Smooth muscle cell (in vitro differentiated cells): ENCODE measurements around the gene HLCS. TPM values are rescaled to one million over a fixed set of nuclear protein-coding genes. Genes with fewer than 3 reads are reported as not detected.
A peak's percentile ranks its signal among the peaks of the same experiment; 100 is the strongest.

Experiments
- DNase-seq: peaks from one replicate; lab custom pipeline; 2025; ENCODE audit not compliant: unreplicated experiment; lab: John Stamatoyannopoulos, UW
- H2AFZ ChIP-seq: fragments of 200-600 bp; sonication (generic); 2 replicates; pipeline ENCODE4 v1.6.0; 2016; ENCODE audit warnings: antibody characterized with exemption, low read depth, mild to moderate bottlenecking
- H3F3A ChIP-seq: fragments of 200-600 bp; sonication (generic); 2 replicates; pipeline ENCODE4 v1.6.0; 2017; ENCODE audit warnings: antibody characterized with exemption, low read depth
- H3K27ac ChIP-seq: fragments of 200-600 bp; sonication (generic); 2 replicates; pipeline ENCODE4 v1.5.1; 2016; ENCODE audit warnings: low read depth, mild to moderate bottlenecking
- H3K27me3 ChIP-seq: fragments of 200-600 bp; sonication (generic); 2 replicates; pipeline ENCODE4 v1.6.1; 2016; ENCODE audit warnings: low read depth, mild to moderate bottlenecking
- H3K36me3 ChIP-seq: fragments of 200-600 bp; sonication (generic); 2 replicates; pipeline ENCODE4 v1.5.1; 2016; ENCODE audit warnings: low read depth
- H3K4me1 ChIP-seq: fragments of 200-600 bp; sonication (generic); 2 replicates; pipeline ENCODE4 v1.5.1; 2016; ENCODE audit warnings: low read depth
- H3K4me2 ChIP-seq: fragments of 200-600 bp; sonication (generic); 2 replicates; pipeline ENCODE4 v1.6.0; 2016; ENCODE audit warnings: mild to moderate bottlenecking
- H3K4me3 ChIP-seq: fragments of 200-600 bp; sonication (generic); 2 replicates; pipeline ENCODE4 v1.5.1; 2016; ENCODE audit warnings: mild to moderate bottlenecking
- H3K79me2 ChIP-seq: fragments of 200-600 bp; sonication (generic); 2 replicates; pipeline ENCODE4 v1.6.0; 2016; ENCODE audit warnings: low read depth, mild to moderate bottlenecking
- H3K9ac ChIP-seq: fragments of 200-600 bp; sonication (generic); 2 replicates; pipeline ENCODE4 v1.6.0; 2016; ENCODE audit warnings: low read depth
- H3K9me3 ChIP-seq: fragments of 200-600 bp; sonication (generic); replicated peaks from 2 replicates; pipeline ENCODE4 v1.5.1; 2016; ENCODE audit warnings: low read depth
- H4K20me1 ChIP-seq: fragments of 200-600 bp; sonication (generic); 2 replicates; pipeline ENCODE4 v1.6.0; 2016; ENCODE audit warnings: low read depth
- WGBS: methylation state at CpG from one replicate; pipeline ENCODE4 v1.1.7; 2016; ENCODE audit warnings: low lambda C conversion rate; 5-methylcytosine and 5-hydroxymethylcytosine counted together
- polyA plus RNA-seq: library from polyadenylated mRNA; unstranded; fragments of >200 nt; fragmentation: Nextera tagmentation; extraction: Ambion mirVana; gene quantifications from 2 replicates; pipeline ENCODE4 v1.2.1, GENCODE V29; 2016
- total RNA-seq: library from RNA; depleted of rRNA; stranded (reverse); fragments of >200 nt; gene quantifications from 2 replicates; pipeline ENCODE4 v1.2.3, GENCODE V29; 2014
- TF ChIP-seq, protein P1 (sequence below): fragments of 200-600 bp; sonication (generic); IDR thresholded peaks from 2 replicates; pipeline ENCODE4 v1.5.1; 2017; ENCODE audit warnings: borderline replicate concordance, mild to moderate bottlenecking, antibody characterized with exemption; ENCODE audit not compliant: insufficient read depth, poor library complexity, severe bottlenecking

Gene HLCS
- total and polyA plus RNA-seq, 2 experiments from 2014 or later = 7.5 to 20.6 TPM

- Histone ChIP-seq H3K79me2 (no peaks in the 10 kb centered on the region), H2AFZ (no peak overlapping the region), H3K27ac (peak overlapping the region; percentile 68), H3K36me3 (no peaks in the 10 kb centered on the region), H3K4me1 (peaks cover 2% of the 10 kb centered on the region), H3K9ac (peak overlapping the region; percentile 29), H3K9me3 (no peaks in the 10 kb centered on the region), H3K27me3 (no peaks in the 10 kb centered on the region), H3K4me2 (peak overlapping the region; percentile 47), H4K20me1 (no peaks in the 10 kb centered on the region), H3F3A (no peaks in the 10 kb centered on the region), H3K4me3 (no peak overlapping the region)
- TF ChIP-seq, protein P1, sequence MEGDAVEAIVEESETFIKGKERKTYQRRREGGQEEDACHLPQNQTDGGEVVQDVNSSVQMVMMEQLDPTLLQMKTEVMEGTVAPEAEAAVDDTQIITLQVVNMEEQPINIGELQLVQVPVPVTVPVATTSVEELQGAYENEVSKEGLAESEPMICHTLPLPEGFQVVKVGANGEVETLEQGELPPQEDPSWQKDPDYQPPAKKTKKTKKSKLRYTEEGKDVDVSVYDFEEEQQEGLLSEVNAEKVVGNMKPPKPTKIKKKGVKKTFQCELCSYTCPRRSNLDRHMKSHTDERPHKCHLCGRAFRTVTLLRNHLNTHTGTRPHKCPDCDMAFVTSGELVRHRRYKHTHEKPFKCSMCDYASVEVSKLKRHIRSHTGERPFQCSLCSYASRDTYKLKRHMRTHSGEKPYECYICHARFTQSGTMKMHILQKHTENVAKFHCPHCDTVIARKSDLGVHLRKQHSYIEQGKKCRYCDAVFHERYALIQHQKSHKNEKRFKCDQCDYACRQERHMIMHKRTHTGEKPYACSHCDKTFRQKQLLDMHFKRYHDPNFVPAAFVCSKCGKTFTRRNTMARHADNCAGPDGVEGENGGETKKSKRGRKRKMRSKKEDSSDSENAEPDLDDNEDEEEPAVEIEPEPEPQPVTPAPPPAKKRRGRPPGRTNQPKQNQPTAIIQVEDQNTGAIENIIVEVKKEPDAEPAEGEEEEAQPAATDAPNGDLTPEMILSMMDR = no peak
- no peak for DNase-seq
- WGBS = 73% methylated on average over 8 of the region's 8 CpGs
These were observed 105.5 kb downstream of the HLCS start for GRCh38 chr21:36860736-36861594.

- no peaks in the 10 kb centered on the region for H3K79me2 ChIP-seq
- WGBS = 82% methylated on average over 8 of the region's 8 CpGs
- H3K9me3 ChIP-seq = no peaks in the 10 kb centered on the region
- TF ChIP-seq, protein P1 = no peak
- no peaks in the 10 kb centered on the region for H3K36me3 ChIP-seq
- H3K27ac ChIP-seq = peak overlapping the region; percentile 68
- H3K4me3 ChIP-seq = no peak overlapping the region
- no peaks in the 10 kb centered on the region for H3F3A ChIP-seq
- H3K27me3 ChIP-seq = no peaks in the 10 kb centered on the region
- H3K4me1 ChIP-seq = peaks cover 2% of the 10 kb centered on the region
- no peaks in the 10 kb centered on the region for H4K20me1 ChIP-seq
- no peak overlapping the region for H3K9ac ChIP-seq
- H3K4me2 ChIP-seq = peak overlapping the region; percentile 31
- DNase-seq = no peak
- H2AFZ ChIP-seq = no peak overlapping the region
These were observed 106.5 kb downstream of the HLCS start for GRCh38 chr21:36859744-36860501.

DNA sequence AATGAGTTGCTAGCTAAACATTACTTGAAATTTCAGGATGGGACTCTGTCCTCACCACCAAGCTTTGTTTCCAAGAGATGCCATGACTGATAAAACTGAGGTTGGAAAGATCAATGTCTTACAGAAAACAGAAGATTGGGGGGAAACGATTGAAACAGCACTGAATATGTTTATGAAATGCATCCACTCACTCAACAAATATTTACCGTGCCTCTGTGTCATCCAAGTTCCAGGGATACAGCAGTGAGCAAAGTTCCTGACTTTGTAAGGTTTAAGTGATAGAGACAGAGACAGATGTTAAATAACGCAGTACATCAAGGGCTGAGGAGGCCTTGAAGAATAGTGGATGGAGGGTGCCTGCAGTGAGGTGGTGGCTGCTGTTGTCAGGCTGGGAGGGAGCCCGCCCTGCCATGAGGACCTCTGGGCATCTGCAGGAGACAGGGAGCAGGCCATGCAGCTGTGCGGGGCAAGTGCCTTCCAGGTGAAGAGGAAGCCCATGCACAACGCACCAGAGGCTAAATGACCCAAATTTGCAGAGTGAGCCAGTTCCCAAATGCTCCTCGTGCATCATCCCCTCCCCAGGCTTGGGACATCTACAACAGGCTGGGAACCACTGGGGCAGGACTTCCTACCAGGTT is 108.0 kb downstream of the HLCS start:
- WGBS = 89% methylated on average over 7 of the region's 7 CpGs
- Histone ChIP-seq H3K79me2 (no peaks in the 10 kb centered on the region), H3K9me3 (no peaks in the 10 kb centered on the region), H3F3A (no peaks in the 10 kb centered on the region), H2AFZ (no peak overlapping the region), H4K20me1 (no peaks in the 10 kb centered on the region), H3K4me3 (no peak overlapping the region), H3K27me3 (no peaks in the 10 kb centered on the region), H3K4me1 (peaks cover 2% of the 10 kb centered on the region), H3K4me2 (no peak overlapping the region), H3K9ac (no peak overlapping the region), H3K36me3 (no peaks in the 10 kb centered on the region), H3K27ac (no peak overlapping the region)
- TF ChIP-seq, protein P1 = no peak
- DNase-seq = no peak
